Measurements from ENCODE around the gene ITGAX. TPM values are rescaled to one million over a fixed set of nuclear protein-coding genes. Genes with fewer than 3 reads are reported as not detected.

ITGAX gene
- polyA plus RNA-seq, 3 donors = 0.51 to 1.1 (median 0.83) TPM

DNA sequence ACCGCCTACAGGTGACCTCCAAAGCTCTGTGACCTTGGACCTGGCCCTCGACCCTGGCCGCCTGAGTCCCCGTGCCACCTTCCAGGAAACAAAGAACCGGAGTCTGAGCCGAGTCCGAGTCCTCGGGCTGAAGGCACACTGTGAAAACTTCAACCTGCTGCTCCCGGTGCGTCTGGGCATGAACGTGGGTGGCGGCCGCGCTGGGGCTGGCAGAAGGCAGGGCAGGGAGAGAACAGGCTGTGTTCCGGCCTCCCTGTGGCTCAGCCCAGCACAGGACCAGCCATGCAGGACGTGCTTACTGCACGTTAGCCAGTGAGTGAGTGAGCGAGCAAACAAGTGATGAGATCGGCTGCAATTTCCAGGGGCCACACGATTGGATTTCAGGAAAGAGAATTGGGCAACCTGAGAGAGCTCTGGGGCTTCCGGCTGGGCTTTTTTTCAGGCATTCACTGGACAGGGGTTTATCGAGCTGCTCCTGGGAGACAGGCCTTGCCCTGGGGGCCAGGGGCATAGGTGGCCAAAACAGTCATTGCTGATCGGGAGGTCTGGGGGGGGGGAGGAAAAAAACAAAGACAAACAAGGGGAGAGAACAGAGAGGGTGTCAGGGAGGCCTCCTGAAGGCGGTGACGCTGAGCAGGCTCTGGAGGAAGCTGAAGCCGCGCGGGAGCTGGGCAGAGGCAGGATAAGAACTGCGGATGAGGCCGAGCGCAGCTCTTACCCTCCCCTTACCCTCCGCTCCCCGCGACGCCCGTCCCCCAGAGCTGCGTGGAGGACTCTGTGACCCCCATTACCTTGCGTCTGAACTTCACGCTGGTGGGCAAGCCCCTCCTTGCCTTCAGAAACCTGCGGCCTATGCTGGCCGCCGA lies 16.9 kb downstream of the ITGAX start:
- no peak for DNase-seq

DNA sequence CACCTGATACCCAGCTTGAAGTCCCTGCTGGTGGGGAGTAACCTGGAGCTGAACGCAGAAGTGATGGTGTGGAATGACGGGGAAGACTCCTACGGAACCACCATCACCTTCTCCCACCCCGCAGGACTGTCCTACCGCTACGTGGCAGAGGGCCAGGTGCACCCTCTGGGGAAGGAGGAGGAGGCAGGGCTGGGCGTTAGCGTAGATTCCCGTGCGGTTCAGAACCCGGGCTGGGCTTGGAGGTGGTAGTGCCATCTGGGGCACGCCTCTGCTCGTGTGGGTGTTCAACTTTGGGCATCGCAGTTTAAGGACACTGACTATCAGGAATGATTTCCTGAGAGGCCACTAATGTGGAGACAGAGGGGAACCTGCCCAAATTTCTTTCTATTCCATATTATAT lies 18.3 kb downstream of the ITGAX start:
- DNase-seq = no peak

DNA sequence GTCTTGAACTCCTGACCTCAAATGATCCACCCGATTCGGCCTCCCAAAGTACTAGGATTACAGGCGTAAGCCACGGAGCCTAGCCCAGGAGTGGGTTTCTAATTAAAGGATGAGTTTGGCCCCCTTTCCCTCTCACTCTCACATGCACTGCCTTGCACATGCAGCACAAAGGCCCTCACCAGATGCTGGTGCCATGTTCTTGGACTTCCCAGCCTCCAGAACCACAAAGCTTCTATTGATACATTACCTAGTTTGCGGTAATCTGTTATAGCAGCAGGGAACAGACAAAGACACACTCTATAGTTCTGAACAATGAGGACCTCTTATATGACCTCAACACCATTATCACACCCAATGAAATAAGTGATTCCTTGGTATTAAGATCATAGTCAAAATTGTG lies 20.3 kb downstream of the ITGAX start:
- DNase-seq = no peak

DNA sequence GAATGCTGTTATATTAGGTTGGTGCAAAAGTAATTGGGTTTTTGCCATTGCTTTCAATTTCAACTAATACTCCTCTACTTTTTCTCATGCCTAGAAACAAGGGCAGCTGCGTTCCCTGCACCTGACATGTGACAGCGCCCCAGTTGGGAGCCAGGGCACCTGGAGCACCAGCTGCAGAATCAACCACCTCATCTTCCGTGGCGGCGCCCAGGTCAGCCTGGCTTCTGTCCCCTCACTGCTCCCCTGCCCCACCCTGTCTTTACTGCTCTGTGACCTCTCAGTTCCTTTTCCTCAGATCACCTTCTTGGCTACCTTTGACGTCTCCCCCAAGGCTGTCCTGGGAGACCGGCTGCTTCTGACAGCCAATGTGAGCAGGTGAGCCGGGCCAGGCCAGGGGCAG lies 21.7 kb downstream of the ITGAX start:
- no peak for DNase-seq

DNA sequence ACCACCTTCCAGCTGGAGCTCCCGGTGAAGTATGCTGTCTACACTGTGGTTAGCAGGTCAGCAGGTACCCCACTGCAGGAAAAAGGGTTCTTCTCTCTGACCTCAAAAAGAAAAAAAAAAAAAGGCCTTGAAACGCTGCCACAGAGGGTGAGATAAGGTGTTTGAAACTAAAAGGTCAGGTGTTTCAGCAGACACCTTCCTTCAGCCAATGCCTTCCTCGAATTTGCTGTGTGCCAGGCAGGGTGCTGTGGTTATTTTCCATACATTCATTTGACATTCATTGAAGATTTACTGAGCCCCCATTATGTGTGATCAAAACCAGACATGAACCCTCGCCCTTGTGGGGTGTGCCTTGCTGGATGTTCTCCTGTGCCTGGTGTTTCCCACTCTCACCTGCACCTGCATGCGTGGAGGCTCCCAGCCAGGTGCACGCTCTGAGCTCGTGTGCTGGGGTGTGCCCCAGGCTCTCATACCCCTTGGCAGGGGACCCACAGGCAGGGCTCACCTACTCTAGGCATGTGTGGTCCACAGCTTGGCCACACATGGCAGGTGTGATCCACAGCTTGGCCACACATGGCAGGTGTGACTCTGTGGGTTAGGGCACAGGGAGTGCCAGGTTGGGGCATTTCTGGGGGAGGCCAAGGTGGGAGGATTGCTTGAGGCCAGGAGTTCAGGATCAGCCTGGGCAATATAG lies 22.4 kb downstream of the ITGAX start:
- no peak for DNase-seq

DNA sequence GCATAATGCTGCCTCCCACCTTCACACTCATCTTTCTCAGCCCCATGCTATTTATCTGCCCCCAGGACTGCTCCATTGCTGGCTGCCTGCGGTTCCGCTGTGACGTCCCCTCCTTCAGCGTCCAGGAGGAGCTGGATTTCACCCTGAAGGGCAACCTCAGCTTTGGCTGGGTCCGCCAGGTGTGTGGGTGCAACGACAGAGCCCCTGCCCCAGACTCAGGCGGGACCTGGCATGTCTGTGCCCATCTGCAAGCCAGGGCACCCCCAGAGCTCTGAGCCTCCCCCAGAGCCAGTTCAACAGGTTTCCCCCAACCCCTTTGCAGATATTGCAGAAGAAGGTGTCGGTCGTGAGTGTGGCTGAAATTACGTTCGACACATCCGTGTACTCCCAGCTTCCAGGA lies 25.2 kb downstream of the ITGAX start:
- DNase-seq = no peak

DNA sequence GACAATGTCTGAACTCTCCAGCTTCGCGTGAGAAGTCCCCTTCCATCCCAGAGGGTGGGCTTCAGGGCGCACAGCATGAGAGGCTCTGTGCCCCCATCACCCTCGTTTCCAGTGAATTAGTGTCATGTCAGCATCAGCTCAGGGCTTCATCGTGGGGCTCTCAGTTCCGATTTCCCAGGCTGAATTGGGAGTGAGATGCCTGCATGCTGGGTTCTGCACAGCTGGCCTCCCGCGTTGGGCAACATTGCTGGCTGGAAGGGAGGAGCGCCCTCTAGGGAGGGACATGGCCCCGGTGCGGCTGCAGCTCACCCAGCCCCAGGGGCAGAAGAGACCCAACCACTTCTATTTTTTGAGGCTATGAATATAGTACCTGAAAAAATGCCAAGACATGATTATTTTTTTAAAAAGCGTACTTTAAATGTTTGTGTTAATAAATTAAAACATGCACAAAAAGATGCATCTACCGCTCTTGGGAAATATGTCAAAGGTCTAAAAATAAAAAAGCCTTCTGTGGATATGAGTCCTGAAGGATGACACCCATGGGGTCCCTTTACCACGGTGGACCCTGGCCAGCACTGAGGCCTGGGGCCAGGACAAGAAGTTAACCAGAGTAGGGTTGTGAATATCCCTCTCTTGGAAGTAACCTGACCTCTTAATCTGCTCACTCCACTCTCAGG lies 27.6 kb downstream of the ITGAX start:
- DNase-seq = peak; percentile 12

DNA sequence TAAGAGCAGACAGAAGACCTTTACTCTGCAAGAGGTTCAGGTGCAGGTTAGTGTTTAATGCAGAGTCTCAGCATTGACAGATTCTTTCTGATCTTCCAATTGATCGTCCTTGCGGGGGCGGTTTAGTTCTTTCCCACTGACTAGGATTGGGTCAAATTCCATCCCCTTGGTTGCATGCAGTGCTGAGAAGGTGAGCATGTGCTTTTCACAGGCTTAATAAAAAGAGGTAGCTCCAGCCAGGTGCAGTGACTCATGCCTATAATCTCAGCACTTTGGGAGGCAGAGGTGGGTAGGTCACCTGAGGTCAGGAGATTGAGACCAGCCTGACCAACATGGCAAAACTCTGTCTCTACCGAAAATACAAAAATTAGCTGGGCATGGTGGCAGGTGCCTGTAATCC lies 30.7 kb downstream of the ITGAX start:
- no peak for DNase-seq

DNA sequence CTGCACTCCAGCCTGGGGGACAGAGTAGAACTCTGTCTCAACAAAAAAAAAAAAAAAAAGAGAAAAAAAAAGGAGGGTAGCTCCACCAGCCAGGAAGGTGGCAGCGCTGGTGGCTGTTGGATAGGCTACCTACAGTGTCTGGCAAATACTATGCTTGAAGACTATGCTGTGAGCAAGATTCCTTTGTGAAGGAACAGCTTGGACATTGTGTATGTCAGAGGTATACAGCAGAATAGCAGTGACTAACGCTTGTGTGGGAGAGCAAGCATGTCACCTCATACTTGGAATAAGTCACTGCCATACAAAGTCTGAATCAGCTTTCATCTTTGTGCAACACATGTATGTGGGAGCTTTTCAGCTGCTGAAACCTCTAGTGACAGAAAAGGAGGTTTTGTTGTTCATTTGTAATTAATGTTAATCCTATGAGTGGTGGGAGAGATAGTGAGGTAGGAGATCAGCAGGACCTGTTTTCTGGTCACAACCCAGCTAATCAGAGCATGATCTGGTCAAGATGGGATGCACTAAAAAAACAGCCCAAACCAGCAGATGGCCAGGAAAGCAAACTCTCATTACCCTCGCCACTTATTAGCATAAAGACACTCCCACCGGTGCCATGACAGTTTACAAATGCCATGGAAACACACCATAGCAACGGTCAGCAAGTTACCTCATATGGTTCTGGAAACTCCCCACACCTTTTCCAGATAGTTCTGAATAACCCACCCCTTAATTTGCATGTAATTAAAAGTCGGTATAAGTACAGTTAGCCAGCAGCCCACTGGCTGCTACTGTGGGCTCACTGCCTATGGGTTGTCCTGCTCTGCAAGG lies 31.4 kb downstream of the ITGAX start:
- peak; percentile 20 for DNase-seq

DNA sequence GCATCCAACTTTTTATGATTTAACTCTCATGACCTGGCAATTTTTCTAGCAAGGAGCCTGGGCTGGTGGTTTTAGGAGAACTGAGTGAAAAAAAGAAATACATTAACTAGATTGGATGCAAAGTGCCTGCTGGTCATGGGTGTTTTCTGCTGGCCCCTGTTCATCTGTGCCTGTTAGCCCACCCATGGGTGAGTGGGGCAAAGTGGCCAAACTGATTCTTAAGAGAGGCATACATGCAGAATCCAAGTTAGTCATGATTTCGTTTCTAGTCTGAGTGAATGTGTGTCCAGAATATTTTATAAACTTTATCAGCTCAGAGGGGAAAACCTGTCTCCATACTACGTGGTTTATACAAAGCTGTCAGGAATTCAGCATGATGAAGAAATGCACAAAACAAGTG lies 33.6 kb downstream of the ITGAX start:
- DNase-seq = no peak

DNA sequence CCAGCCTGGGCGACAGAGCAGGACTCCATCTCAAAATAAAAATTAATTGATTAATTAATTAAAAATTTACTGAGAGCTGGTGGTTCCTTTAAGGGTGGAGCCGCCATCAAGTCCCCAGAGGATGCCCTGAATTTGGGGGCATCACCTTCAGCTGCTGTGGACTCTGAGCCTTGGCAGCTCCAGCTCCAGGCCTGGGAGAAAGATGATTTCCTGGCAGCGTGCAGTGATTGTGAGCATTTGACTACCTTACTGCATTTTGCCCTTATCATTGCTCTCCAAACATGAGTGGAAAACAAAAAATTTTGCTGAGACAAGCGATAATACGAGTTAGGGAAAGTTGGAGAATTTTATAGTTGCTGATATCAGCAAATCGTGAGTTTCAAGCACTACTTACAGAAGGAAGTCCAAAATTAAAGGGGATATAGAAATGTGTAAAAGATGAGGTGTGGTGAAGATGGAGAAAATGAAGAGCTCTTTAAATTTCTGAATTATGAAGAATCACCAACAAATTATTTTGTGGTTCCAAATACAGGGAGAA lies 35.6 kb downstream of the ITGAX start:
- no peak for DNase-seq

DNA sequence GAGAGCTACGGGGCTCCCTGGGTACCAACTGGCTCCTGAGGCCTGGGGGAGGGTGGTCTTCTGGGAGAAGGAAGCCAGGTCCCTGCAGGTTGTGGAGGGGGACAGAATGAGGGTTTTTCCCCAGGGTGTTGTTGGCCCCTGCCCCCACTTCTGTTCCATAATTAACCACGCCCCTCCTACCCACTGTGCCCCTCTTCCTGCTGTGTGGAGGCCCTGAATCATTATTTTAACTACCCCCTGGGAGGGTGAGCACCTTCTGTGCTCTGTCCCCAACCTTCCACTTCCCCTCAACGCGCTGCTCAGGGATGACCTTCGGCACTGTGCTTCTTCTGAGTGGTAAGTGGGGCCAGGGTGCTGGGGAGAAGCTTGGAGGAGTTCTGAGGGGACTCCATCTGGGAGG lies 38.1 kb downstream of the ITGAX start, which contains the start of gene ITGAD:
Gene ITGAD, plus strand, starts transcription at position 280 of the 400 bp plus-strand sequence. Its CDS starts 26 bp downstream, at position 306.
- no peak for DNase-seq

DNA sequence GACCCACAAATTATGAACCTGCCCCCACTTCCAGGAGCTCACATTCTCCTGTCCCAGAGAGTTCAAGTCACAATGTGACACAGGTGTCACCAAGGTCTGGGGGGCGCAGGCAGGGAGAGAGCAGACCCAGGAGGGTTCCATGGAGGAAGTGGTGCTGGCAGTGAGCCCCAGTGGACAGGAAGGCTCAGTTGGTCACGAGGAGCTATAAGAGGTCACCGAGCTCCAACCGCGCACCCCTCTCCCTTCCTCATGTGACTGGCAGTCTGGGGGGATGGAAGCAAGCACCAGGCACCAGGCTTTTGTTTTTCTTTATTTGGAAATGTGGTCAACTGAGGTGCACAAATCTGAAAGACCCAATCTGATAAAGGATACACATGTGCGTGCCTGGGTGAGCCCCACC lies 40.7 kb downstream of the ITGAX start:
- no peak for DNase-seq

DNA sequence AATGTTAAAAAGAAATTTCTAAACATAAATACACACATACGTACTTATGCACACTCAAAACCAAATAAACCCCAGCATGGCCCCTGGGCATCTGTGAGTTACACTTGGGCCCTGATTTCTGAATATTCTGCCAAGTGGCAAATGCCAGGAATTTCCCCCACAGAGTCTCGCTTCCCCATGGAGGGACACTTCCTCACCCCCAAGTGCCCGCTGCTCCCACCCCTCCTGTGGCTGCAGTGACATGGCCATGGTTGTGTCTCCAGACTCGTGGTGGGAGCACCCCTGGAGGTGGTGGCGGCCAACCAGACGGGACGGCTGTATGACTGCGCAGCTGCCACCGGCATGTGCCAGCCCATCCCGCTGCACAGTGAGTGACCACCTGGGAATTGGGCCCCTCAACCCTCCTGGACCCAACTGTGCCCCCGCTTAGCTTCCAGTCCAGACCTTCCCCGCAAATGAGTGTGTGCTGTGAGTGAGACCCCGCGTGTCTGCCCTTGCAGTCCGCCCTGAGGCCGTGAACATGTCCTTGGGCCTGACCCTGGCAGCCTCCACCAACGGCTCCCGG lies 42.2 kb downstream of the ITGAX start:
- no peak for DNase-seq

DNA sequence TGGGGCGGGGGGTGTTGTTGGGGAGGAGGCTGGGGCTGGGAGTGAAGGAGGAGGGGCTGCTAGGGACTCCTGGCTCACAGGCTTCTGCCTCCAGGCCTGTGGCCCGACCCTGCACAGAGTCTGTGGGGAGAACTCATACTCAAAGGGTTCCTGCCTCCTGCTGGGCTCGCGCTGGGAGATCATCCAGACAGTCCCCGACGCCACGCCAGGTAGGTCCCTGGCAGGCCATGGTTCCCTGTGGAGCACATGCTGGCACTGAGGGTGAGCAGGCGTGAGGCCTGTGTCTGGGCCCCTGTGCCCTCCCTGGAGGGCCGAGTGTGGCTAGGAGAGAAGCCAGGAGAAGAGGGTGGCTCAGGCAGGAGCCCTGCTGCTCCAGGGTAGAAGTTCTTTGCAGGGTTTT lies 42.7 kb downstream of the ITGAX start:
- no peak for DNase-seq

DNA sequence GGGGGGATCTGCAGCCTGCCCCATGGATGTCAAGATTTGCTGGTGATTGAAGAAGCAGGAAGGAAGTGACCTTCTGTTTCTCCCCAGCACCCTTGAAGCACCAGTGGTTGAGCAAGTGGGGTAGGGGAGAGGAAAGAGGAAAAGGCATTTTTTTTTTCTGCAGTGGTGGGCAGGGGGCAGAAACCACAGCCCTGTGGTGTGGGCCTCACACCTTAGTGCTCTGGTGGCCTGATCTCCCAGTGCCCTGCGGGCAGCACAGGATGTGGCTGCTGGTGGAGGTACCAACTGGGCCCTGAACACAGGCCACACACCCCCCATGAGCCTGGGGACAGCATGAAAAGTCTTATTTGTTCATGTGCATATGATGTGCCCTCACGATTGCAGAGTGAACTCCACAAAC lies 45.2 kb downstream of the ITGAX start:
- DNase-seq = no peak

DNA sequence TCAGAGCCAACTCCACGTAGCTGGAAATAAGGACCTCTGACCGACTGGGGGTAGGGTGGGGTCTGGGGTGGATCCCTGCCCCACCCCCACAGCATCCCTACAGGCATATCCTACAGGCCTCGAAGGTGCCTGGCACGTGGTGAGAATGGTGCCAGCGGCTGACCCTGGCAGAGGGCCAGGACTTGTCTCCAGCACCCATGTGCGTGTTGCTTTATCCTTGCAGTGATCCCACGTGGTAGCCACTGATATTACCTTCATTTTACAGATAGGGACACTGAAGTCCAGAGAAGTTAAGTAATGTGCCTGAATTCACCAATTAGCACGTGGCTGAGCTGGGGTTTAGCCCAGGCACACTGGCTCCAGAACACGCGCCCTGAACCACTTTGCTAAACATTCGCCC lies 46.5 kb downstream of the ITGAX start:
- DNase-seq = no peak

DNA sequence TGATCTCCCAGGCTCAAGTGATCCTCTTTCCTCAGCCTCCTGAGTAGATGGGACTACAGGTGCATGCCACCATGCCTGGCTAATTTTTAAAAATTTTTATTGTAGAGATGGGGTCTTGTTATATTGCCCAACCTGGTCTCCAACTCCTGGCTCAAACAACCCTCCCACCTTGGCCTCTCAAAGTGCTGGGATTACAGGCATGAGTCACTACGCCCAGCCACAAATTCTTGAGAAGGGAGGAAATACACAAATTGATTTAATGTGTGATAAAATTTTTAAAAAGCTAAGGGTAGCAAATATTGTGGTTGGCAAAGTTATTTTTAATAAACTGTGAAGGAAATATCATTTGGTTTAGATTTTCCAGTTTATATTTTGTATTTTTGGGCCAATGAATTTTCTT lies 47.7 kb downstream of the ITGAX start:
- no peak for DNase-seq

DNA sequence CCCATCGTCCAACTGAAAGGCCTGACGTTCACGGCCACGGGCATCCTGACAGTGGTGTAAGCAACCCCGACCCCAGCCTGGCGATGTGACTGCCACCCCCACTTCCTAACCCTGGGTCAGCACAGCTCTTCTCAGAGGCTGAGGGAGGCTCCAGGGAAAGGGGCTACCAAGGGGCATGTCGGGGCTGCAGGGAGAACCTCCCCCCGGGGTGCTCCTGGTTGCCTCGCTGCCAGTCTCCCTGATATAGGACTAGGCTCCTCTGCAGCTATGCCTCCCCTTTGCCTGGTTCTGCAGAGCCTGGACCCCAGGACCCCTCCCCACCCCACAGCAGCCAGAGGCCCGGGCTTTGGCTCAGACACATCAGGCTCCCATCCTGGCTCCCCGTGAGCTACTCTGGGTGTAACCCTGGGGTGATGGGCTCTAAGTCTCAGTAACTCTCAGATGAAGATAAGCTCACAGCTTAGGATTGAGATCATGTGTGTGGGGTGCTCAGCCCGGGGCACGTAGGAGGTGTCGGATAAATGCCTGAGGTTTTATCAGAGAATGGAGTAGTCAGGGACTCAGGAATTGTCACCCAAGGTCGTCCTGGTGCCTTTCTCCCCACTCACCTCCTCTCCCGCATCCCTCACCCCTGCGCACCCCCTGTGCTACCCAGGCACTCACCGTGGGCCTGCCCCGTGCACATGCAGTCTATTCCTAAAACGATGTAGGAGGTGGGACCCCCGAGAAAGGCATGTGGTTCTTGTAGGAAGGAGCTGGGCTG lies 48.8 kb downstream of the ITGAX start:
- no peak for DNase-seq

DNA sequence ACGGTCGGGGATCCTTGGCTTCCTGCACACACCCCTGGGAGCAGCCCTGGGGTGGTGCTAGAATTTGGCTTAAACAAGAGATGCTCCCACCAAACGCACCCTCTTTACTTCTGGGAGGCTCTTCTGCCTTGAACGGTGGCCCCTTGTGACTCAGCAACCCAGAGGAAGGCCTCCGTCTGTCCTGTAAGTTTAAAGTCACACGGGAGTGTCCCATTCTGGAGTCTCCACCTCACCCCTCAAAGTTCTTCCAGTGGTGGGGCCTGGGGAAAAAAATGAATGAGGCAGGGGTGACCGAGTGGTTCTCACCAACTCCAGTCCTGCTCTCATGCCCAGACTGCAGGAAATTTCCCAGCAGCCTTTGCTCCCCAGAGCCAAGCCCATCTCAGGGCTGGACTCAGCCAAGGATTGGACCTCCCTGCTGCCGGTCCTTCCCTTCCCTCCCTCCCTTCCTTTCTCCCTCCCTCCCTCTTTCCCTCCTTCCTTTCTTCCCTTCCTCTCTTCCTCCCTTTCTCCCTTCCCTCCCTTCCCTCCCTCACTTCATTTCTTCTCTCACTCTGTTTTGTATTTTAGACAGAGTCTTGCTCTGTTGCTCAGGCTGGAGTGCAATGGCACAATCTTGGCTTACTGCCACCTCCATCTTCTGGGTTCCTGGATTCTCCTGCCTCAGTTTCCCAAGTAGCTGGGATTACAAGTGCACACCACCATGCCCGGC lies 49.5 kb downstream of the ITGAX start:
- no peak for DNase-seq
